LoVo (cell line): Measurements from ENCODE around the gene XPO4.
"Not testable (repeated sequence)": the region's sequence is repeated elsewhere in the genome, so short reads cannot be mapped to it uniquely, and the experiment has no call there.

Source experiments
- DNase-seq: peaks from one replicate; pipeline ENCODE4 v3.0.0-alpha.2; 2016; ENCODE audit warnings: low spot score

The XPO4 gene

DNA sequence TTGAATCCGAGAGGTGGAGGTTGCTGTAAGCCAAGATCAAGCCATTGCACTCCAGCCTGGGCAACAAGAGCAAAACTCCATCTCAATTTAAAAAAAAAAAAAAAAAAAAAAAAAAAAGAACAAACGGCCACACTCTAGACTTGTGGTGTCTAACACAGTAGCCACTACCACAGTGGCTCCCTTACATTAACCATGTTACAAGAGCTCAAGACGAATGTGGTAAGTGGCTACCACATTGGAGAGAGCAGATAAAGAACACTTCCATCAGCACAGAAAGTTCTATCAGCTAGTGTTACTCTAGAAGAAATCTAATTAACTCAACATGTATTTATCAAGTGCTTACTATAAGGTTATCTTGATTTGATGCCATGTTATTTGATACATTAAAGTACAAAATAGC lies 11.5 kb downstream of the XPO4 start:
- DNase-seq = no peak

DNA sequence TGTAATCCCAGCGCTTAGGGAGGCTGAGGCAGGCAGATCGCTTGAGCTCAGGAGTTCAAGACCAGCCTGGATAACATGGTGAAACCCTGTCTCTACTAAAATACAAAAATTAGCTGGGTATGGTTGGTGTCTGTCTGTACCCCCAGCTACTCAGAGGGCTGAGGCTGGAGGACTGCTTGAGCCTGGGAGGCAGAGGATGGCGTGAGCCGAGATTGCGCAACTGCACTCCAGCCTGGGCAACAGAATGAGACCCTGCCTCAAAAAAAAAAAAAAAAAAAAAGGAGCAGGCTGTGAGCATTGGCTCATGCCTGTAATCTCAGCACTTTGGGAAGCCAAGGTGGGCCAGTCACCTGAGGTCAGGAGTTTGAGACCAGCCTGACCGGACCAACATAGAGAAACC lies 12.0 kb downstream of the XPO4 start:
- not testable (repeated sequence) for DNase-seq

DNA sequence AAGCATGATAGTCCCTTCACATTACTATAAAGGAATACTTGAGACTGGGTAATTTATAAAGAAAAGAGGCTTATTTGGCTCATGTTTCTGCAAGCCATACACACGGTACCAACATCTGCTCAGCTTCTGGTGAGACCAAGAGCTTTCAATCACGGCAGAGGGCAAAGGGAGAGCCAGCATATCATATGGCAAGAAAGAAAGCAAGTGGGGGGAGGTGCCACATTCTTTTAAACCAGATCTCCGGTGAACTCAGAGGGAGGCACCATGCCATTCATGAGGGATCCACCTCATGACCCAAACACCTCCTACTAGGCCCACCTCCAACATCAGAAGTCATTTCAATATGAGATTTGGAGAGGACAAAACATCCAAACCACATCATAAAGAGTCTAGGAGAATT lies 20.3 kb downstream of the XPO4 start:
- DNase-seq = no peak

DNA sequence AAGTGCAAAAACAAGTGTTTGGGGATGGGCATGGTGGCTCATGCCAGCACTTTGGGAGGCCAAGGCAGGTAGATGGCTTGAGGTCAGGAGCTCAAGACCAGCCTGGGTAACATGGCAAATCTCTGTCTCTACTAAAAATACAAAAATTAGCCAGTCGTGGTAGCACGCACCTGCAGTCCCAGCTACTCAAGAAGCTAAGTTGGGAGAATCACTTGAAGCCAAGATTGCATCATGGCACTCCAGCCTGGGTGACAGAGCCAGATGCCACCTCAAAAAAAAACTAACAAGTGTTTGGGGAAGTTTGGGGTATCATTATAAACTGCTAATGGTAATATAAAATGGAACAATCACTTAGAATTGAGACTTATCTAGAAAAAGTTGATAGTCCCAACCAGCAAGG lies 24.6 kb downstream of the XPO4 start:
- no peak for DNase-seq

DNA sequence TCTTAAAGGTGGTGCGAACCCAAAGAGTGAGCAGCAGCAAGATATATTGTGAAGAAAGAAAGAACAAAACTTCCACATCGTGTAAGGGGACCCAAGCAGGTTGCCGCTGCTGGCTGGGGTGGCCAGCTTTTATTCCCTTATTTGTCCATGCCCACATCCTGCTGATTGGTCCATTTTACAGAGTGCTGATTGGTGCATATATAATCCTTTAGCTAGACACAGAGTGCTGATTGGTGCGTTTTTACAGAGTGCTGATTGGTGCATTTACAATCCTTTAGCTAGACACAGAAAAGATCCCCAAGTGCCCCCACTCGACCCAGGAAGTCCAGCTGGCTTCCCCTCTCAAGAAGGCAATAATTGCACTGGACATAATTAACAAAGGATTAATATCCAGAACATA lies 25.7 kb downstream of the XPO4 start:
- DNase-seq = not testable (repeated sequence)

DNA sequence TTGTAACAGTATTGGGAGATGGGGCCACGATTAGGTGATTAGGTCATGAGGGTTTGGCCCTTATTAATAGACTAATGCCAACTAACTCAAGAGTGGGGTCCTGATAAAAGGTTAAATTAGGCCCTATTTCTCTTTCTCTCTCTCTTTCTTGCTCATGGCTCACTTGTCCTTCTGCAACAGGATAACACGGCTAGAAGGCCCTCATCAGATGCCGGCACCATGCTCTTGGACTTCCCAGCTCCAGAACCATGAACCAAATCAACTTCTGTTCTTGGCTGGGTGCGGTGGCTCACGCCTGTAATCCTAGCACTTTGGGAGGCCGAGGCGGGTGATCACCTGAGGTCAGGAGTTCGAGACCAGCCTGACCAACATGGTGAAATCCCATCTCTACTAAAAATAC lies 28.1 kb downstream of the XPO4 start:
- not testable (repeated sequence) for DNase-seq

DNA sequence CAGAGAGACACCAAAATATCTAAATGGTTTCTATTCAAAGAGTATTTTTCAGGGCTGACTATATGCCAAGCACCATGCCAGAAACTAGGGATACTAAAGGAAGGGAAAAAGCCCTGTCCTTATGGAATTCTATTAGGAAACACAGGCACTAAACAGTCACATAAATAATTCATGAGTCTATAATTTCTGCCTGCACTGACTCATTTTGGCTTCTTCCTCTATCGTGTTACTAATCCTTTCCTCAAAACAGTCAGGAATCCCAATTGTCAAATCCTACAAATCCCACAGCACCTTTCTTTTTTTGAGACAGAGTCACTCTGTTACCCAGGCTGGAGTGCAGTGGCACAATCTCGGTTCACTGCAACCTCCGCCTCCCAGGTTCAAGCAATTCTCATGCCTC lies 29.2 kb downstream of the XPO4 start:
- DNase-seq = no peak

DNA sequence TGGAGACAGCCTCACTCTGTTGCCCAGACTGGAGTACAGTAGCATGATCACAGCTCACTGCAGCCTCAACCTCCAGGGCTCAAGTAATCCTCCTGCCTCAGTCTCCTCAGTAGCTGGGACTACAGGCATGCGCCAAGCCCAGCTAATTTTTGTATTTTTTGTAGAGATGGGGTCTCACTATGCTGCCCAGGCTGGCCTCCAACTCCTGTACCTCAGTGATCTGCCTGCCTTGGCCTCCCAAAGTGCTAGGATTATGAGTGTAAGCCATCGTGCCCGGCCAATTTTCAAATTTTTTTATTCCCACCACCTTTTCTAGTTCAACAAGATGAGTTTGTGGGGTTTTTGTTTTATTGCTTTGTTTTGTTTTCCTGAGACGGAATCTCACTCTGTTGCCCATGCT lies 31.7 kb downstream of the XPO4 start:
- no peak for DNase-seq

DNA sequence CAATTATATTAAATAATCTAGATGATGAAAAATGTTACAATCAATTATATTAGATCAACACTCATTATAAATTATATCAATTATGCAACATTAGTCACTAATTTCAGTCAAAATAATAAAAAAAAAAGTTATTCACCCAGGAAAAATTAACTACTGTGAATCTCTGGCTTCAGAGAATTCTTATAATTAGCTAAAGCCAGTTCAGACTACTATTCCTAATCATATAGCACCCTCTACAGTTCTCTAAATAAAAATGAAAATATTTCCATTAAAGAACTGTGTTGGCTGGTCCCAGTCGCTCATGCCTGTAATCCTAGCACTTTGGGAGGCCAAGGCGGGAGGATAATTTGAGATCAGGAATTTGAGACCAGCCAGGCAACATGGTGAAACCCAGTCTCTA lies 33.0 kb downstream of the XPO4 start:
- no peak for DNase-seq

DNA sequence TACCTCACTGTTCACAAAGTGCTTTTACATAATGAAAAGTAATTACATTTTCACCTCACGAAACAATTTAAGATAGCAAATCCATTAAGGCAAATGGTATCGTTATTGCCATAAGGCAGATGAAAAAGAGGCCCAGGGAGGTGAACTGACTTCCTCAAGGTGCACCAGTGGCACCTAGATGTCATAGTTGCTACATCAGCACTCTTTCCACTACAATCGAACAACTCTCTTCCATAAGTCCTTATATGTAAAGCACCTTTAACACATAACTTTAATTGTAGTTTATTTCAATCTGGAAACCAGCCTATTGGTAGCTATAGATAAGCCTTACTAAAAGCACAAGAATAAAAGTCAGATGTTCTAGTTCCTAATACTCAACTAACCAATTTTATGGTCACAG lies 35.1 kb downstream of the XPO4 start:
- DNase-seq = no peak

DNA sequence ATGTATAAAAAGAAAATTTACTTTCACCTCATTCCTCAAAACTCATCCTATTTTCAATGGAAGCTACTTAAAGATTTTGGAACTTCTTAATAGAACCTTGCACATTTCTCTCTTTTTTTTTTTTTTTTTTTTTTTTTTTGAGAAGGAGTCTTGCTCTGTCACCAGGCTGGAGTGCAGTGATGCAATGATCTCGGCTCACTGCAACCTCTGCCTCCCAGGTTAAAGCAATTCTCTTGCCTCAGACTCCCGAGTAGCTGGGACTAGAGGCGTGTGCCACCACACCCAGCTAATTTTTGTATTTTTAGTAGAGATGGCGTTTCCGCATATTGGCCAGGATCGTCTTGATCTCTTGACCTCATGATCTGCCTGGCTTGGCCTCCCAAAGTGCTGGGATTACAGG lies 40.9 kb downstream of the XPO4 start:
- not testable (repeated sequence) for DNase-seq

DNA sequence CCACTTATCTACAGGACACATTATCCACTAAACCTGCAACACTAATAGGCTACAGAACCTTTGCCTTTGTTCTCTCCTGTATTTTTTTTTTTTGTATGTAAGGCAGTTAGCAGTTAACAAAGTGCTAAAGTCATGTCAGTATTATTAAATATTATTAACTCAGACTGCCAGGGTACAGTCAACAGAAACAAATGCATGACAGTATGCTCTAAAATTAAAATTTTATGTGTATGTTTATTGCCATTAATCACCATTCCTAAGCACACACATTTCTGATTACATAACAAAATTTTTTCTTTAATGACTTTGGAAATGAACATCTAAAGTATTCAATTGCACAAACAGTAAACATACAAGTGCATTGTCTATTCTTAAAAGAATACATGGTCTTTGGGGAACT lies 41.7 kb downstream of the XPO4 start:
- DNase-seq = no peak

DNA sequence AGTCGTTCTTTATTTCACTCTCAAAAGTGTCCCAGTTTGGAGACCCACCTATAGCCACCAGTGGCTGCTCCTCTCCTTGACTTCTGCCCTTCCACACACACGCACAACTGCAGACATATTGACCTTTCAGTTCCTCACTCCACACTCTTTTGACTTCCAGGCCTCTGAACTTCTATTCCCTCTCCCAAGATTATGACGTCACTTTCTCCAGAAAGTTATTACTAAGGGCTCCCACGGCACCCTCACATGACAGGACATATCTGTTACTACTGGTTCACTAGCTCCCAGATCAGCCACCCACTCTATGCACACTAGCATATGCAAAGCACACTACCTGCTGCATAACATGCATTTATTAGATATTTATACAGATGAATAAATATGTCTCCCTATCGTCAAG lies 45.9 kb downstream of the XPO4 start:
- no peak for DNase-seq

DNA sequence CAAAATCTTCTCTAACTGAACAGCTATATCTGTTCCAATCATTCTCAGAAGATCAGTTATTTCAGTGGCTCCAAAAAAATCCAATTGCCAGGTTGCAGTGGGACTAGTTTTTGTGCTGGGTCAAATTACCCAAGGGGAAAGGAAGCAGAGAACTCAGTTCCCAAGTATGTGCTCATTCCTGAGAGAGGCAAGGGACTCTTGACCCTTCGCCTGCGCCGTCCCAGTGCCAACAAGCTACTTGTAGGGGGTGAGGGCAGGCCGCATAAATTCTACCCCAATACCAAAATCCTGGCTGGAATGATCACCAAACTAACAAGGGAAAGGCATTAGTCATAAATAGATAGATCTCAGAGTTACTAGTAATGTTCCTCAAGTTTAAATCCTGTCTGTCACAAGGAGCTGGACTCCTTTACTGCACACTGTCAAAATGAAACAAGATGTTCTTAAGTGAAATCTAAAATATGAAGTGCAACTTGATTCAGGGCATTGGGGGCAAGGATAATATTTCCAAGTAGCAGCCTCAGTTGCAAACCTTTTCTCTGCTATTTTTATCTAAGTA lies 50.6 kb downstream of the XPO4 start:
- DNase-seq = no peak

DNA sequence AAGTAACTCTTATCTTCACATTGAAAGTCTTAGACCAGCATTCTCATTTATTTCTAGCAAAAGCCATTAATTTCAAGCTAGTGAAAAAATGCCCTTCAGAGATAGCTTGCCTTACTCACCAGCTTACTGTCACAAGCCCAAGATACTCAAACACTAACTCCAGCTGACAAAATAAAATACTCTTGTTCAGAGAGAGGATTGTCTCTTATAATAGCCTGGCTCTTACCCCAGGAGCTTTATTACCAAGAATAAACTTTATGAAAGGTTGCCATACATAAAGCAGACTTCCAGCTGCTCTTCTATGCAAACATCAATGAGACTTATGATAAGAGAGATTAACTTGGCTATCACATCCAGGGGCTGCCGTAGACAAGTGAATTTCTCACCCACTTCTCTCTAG lies 53.6 kb downstream of the XPO4 start:
- no peak for DNase-seq

DNA sequence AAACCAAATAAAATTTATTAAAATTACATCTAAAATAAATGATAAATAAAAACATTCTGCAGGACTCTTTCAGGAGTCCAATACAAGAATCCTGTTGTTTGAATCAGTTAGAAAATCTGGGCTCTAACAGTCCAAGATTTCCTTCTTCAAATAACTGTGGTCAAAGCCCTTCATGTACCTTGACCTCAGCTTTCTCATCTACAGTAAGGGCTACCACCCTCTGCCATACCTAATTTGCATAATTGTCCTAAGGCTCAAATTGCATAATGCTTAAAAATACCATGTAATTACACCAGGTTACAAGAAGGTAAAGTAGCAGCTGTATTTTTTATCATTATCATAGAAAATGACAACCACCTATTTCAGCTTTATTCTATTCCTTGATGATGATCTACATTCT lies 54.3 kb downstream of the XPO4 start:
- no peak for DNase-seq

DNA sequence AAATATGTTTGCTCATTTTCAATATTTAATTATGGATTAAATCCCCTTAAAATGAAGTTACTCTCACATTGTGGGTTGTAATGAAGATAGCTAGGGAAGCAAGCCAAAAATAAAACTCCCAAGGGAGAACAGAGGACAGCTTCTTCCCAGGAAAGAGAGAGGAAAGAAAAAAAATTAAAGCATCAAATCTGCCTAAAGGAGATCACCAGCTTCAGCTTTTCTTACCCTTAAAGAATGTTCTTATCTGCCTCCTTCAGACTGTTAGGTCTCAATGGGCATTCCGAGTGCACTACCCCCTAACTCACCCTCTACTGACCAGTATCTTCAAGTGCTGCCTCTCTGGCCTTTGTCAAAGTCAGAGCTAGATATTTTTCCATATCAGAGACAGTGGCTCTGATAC lies 55.2 kb downstream of the XPO4 start:
- no peak for DNase-seq

DNA sequence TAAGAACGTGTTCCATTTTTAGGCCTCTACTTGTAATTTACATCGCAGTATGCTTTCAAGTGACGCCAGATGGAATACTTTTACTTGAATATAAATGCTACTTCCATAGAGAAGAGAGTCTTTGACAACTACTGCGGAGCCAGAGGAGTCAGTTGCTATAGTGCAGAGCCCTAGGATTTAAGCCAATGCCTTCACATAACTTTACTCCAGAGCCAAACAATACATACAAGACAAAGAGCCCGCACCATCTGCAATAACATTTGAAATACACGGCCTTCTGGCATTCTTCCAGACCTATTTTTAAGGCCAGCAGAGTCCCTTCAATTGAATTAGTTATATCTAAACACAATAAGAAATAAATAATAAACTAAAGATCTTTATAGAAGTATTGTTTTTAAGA lies 59.4 kb downstream of the XPO4 start:
- no peak for DNase-seq

DNA sequence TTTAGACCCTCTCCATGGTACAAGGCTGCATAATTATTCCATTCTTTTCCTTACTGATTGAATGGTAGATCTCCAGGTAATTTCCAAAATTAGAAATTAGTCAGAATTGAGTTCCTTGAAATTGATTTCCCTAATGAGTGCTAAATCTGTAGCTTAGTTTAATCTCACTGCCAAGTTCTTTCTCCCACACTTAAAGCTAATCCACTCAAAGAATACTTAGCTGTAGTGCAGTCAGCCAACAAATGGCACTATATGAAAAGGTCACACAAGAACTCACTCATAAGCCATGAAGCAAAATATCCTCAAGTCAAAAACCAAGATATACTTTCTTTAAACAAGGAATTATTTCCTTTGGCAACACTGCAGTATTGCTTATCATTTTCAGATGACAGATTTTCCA lies 62.0 kb downstream of the XPO4 start:
- DNase-seq = no peak

DNA sequence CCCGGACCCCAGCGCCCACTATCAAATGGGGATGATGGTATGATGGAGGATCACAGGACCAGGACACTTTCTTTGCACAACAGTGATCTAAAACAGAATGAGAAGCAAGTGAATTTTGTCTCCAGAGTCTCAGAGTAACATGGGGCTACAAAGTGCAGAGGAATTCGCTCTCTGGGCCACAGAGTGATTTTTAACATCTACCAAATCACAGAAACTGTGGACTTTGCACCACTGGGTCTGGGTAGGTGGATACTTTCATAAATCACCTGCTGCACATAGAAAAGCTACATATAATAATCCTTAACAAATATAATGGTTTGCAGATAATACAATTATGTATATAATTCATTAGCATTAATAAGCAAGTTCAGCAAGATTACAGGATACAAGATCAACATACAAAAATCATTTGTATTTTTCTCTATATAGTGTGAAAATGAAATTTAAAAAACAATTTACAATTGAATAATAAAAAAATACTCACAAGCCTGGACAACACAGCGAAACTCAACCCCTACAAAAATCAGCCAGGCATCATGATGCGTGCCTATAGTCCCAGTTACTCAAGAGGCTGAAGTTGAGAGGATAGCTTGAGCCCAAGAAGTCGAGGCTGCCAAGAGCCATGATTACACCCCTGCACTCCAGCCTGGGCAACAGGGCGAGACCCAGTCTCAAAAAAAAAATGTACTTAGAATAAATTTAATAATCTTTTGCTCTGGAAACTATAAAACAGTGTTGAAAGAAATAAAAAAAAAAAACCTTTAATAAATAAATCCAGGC lies 68.5 kb downstream of the XPO4 start:
- DNase-seq = no peak

DNA sequence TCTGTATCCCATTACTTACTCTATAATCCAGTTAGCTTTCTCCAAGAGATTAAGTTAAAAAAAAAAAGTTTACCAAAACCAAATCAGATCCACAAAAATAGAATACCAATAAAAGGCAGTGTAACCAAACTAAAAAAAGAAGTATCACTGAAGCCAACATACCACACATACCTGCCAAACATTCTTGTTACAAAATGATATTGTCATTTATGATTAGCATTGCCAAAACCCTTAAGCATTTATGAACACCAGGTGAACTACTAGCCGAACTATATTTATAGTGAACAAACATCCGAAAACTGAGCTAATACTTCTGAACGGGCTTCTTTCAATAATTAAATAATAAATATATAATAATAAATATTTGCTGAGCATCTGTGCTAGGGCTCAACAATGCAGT lies 69.7 kb downstream of the XPO4 start:
- no peak for DNase-seq

DNA sequence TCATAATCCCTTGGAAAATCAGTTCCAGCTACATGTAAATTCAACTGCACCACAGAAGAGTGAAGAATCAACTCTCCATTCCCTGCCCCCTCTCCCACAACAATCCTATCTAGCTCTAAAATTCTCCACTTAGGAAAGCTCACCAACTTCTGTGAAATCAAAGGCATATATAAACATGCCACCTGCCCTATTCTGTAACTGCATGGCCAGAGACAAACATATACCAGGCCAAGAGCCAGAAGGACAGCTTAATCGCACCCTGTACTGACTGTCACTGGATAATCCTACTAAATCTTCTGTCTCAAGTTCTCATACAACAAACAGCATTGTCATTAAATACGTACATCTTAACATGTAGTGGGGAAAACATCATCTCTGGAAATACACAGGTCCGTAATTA lies 70.6 kb downstream of the XPO4 start:
- no peak for DNase-seq

DNA sequence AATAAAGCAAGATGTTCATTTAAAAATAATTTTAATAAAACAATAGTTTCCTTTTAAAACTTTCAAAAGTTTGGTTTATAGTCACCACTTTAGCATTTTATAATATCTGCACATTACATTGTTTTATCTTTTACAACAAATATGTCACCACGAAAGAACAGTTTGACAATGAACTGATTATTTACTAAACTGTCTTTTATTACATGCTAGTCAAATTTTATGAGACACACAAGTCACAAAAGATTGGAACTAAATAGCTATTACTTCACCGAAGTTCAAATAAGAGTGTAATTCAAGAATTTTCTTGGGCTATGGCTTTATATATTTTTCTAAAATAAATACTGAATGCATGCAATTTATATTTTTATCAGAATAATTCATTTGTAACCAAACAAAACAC lies 71.3 kb downstream of the XPO4 start:
- DNase-seq = no peak
